NCI-H2029 treated with DMSO at 0.1 percent for 48 hours (cell line): ENCODE measurements around the gene SPTBN4.

Experiments
- DNase-seq: peaks from one replicate; lab custom pipeline; 2025; lab: John Stamatoyannopoulos, UW

The SPTBN4 gene

GRCh38 chr19:40565910-40566495 lies 99.2 kb downstream of the SPTBN4 start:
- DNase-seq: no peak

DNA sequence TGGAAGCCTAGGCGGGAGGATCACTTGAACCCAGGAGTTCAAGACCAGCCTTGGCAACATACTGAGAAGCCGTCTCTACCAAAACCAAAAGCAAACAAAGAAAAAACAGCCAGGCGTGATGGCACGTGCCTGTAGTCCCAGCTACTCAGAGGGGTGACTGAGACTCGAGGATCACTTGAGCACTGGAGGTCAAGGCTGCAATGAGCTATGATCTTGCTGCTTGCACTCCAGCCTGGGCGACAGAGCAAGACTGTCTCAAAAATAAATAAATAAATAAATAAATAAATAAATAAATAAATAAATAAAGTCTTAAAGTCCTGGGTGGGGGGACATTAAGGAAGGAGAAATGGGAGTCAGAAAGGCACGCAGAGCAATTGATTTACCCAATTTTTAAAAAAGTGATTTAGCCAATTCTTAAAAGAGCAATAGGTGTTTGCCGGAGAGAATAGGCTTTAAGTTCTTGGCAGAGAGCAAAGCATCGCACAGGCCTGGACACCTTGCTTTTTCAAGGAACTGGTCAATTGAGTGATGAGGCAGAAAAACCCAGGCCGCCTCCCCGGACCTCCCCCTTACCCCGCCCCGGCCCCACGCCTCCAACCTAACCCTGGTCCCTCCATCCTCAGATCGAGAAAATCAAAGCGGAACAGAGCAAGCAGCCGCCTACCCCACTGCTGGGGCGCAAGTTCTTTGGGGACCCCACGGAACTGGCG lies 100.4 kb downstream of the SPTBN4 start:
- DNase-seq: no peak

DNA sequence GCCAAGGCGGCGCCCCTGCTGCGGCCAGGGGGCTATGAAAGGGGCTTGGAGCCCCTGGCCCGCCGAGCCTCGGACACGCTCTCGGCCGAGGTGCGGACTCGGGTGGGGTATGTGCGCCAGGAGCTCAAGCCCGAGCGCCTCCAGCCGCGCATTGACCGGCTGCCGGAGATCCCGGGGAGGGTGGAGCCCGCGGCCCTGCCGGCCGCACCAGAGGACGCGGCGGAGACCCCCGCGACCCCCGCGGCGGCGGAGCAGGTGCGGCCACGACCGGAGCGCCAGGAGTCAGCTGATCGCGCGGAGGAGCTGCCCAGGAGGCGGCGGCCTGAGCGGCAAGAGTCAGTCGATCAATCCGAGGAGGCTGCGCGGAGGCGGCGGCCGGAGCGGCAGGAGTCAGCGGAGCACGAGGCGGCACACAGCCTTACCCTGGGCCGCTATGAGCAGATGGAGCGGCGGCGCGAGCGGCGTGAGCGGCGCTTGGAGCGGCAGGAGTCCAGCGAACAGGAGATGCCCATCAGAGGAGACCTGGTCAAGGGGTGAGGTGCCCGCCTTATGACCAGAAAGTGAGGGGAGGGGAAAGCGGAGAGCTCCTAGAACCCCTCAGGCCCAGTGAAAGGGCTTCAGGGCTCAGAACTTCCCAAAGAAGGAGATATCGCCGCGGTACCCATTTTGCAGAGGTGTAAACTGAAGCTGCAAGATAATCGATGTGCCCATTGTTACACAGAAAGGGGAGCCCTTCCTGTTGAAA lies 101.1 kb downstream of the SPTBN4 start:
- DNase-seq: no peak

- peak; percentile 92 for DNase-seq
Observed at GRCh38 chr19:40570313-40571004, 103.7 kb downstream of the SPTBN4 start.

GRCh38 chr19:40571005-40571318 lies 104.2 kb downstream of the SPTBN4 start:
- no peak for DNase-seq

DNA sequence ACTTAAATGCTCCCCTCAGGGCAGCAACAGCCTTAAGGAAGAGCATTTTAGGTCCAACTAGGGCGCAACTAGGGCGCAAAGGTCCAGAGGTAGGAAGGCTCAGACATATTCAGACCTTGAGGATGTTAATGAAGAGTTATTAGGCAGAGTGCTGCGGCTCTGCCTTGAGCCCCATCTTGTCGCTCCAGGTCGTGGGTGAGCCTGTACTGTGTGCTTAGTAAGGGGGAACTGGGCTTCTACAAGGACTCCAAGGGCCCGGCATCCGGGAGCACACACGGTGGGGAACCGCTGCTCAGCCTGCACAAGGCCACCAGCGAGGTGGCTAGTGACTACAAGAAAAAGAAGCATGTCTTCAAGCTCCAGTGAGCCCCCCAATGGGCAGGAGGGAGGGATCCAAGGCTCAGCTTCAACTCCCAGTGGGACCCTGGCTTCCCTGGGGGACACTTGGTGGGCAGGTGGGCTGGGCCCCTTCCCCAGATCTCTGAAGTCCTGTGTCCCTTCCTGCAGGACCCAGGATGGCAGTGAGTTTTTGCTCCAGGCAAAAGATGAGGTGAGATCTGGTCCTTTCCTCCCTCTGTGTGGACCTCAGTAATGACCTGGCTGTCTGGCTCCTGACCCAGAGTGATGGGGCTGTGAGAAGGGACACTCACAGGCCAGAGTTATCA lies 105.2 kb downstream of the SPTBN4 start:
- no peak for DNase-seq

DNA sequence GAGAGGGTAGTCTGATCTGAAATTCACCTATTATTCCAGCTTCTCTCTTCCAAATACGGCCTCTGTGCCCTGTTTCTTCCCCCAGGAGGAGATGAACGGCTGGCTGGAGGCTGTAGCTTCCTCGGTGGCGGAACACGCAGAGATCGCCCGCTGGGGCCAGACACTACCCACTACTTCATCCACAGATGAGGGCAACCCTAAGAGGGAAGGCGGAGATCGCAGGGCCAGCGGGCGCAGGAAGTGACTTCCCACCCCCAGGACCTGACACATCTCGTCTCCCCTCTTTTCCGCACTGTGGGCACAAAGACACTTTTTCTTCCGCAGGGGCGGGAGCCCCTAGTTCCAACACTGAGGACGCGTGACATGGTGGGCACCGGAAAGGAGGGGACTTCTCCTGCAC lies 108.5 kb downstream of the SPTBN4 start:
- no peak for DNase-seq

DNA sequence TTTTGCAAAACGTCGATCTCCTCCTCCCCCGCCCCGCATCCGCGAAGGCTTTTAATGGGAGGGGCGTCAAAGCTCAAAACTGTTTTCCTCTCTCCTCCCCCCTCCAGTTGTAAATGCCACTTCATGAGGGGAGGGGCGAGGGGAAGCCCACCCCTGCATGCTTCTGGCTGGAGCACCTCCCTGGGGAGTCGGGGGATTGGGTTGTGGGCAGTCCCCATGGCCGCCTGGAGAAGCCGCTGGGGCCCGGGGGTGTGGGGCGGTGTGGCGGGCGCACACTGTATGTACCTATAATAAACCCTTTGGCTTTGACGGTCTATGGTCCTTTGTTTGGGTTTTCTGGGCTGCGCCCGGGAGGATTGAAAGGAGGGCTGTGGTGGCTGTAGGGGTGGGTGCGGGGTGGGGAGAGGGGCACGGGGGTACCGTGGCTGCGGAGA lies 109.4 kb downstream of the SPTBN4 start:
- DNase-seq: no peak

GRCh38 chr19:40576585-40577451 lies 110.0 kb downstream of the SPTBN4 start, which contains the start of gene SHKBP1:
Gene SHKBP1, plus strand, starts transcription at chr19:40576873. Its CDS starts 27 bp downstream, at chr19:40576900.
- DNase-seq: peak; percentile 63

GRCh38 chr19:40578442-40578908 lies 111.7 kb downstream of the SPTBN4 start:
- no peak for DNase-seq

- DNase-seq: no peak
Observed at GRCh38 chr19:40580619-40581018, 113.8 kb downstream of the SPTBN4 start.

DNA sequence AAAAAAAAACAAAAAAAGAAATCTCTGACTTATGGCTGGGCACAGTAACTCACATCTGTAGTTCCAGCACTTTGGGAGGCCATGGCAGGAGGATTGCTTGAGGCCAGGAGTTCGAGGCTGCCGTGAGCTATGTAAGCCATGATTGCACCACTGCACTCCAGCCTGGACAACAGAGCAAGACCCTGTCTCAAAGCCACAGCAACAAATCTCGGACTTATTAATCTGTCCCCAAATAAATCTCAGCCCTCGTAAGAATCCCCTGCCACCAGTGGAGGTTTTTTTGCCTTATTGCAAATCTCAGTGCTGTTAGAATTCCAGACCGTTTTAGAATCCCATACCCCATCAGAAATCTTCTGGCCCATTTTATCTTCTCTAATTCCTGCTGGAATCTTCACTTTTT lies 114.7 kb downstream of the SPTBN4 start:
- DNase-seq: no peak

DNA sequence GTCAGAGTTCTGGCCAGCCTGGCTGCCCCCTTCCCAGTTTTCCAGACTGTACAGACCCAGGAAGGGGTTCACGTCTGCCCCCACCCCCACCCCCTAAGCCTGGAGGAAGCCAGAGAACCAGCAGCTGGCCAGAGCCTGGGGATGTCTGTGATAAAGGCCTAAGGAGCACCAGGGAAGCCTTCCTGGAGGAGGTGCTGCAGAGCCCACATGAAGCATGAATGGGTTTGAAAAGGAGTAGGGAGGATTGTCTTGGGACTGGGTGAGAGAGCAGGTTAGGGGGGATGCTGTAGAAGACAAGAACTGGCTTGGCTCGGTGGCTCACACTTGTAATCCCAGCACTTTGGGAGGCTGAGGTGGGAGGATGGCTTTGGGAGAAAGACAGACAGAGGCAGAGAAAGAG lies 115.7 kb downstream of the SPTBN4 start:
- no peak for DNase-seq

- DNase-seq: no peak
Observed at GRCh38 chr19:40583283-40583682, 116.5 kb downstream of the SPTBN4 start.

DNA sequence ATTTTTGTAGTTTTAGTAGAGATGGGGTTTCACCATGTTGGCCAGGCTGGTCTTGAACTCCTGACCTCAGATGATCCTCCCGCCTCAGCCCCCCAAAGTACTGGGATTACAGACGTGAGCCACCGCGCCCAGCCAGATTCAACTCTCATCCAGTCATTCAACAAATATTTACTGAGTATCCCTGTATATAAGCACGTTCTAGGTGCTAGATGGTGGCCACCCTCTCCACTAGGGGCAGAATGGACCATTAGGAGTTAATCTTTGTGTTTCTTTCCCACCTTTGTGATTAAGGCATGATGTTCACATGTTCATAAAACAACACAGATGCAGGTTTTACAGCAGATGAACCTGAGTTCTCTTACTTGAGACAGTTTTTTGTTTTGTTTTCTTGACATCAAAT lies 117.2 kb downstream of the SPTBN4 start:
- no peak for DNase-seq

GRCh38 chr19:40585241-40585981 lies 118.6 kb downstream of the SPTBN4 start:
- no peak for DNase-seq

- no peak for DNase-seq
Observed at GRCh38 chr19:40585982-40586422, 119.2 kb downstream of the SPTBN4 start.

DNA sequence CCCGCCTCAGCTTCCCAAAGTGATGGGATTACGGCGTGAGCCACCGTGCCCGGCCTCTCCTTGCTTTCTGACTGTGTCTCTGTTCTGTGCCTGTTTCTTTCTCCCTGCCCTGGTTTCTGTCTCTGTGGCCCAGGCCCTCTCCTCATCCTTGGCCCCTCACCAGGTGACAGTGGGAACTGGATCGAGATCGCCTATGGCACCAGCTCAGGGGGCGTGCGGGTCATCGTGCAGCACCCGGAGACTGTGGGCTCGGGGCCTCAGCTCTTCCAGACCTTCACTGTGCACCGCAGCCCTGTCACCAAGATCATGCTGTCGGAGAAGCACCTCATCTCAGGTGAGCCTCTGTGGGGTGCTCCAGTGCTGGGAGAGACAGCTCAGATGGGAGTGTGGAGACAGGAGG lies 119.8 kb downstream of the SPTBN4 start:
- DNase-seq: no peak

DNA sequence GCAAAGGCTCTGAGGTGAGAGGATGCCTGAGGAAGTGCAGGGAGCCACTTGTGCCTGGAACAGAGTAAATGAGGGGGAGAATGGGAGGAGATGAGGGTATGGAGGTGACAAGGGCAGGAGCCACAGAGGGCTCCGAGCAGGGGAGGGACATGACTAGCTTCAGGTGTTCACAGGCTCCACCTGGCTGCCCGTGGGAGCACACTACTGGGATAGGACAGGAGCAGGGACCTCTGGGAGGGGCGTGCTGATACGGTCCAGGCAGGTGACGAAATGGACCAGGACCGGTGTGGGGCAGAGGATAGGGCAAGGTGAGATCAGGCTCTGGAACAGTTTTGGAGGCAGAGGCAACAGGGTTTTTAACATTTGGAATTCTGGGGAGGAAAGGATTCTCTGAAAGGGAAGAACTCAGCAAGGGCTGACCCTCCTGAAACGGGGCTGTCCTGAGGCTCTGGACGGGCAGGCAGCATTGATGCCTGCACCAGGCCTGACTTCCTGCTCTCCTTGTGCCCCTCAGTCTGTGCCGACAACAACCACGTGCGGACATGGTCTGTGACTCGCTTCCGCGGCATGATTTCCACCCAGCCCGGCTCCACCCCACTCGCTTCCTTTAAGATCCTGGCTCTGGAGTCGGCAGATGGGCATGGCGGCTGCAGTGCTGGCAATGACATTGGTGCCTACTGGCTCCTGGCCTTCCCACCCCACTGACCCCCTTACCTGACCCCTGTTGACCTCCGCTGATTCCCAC lies 121.5 kb downstream of the SPTBN4 start:
- DNase-seq: no peak
